ENCODE results near the gene KCNT2. TPM values are rescaled to one million over a fixed set of nuclear protein-coding genes. Genes with fewer than 3 reads are reported as not detected.
A peak's percentile ranks its signal among the peaks of the same experiment; 100 is the strongest.

KCNT2 gene
- total and polyA plus RNA-seq, 8 donors, result 2.7 to 6.8 (median 5.1) TPM

DNA sequence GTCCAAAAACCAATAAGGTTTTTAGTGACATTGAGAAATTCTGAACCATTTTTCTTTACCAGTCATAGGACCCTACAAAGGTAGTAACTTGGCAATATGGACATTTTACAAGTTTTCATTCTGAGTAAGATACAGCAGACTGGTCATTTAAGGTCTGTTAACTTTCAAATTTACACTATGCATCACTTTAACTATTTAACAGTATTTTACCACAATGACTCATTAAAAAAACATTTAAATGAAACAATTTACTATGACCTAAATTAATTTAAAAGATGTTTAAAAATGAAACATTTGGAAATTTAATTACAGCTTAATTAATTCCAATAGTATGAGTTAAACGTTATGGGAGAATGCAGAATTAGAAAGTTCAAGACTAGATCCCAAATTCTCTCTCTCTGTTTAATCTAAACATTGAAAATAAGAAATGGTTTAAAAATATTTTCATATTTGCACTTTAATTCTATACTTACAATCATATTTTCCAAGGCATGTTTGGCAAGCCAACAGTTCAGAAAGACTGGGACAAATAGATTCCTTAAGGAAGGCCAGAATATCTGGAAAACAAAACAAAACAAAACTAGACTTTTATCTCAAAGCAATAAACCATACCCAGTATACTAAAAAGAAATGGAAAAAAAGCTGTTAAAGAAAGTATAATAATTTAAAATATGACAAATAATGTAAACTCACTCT lies 140.9 kb downstream of the KCNT2 start:
- H3K4me3 ChIP-seq, result no peak overlapping the region
- H3K4me1 ChIP-seq, result peaks cover 0 to 5% of the 10 kb centered on the region in 2 donors
- no peak for DNase-seq
- no peak for ATAC-seq
- TF ChIP-seq, protein P1, sequence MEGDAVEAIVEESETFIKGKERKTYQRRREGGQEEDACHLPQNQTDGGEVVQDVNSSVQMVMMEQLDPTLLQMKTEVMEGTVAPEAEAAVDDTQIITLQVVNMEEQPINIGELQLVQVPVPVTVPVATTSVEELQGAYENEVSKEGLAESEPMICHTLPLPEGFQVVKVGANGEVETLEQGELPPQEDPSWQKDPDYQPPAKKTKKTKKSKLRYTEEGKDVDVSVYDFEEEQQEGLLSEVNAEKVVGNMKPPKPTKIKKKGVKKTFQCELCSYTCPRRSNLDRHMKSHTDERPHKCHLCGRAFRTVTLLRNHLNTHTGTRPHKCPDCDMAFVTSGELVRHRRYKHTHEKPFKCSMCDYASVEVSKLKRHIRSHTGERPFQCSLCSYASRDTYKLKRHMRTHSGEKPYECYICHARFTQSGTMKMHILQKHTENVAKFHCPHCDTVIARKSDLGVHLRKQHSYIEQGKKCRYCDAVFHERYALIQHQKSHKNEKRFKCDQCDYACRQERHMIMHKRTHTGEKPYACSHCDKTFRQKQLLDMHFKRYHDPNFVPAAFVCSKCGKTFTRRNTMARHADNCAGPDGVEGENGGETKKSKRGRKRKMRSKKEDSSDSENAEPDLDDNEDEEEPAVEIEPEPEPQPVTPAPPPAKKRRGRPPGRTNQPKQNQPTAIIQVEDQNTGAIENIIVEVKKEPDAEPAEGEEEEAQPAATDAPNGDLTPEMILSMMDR (IDR thresholded peaks at IDR 0.05), result no peak
- no peaks in the 10 kb centered on the region for H3K27me3 ChIP-seq
- no peaks in the 10 kb centered on the region for H3K9me3 ChIP-seq
- H3K27ac ChIP-seq, result peak overlapping the region in 1 of 2 donors; percentile 13
- intact Hi-C loops (cut with DNase I), result no loop called here
- no peaks in the 10 kb centered on the region for H3K36me3 ChIP-seq

DNA sequence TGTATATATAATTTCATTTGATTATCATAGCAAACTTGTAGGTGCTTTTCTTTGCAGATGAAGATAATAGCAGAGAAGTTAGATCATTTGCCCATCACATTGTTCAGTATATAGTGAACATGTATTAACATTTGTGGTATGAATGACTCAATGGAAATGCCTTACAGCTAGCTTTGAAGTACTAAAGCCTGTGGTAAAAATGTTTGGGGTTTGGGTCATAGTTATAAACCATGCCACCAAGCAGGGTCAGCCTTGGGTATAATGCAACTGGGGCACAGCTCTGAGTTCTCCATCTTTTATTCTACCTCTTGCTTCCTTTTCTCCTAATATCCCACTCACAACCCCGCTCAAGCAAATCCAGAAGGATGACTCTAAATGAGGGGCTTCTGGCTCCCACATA lies 141.6 kb downstream of the KCNT2 start:
- ATAC-seq, result no peak
- peaks cover 0 to 5% of the 10 kb centered on the region in 2 donors for H3K4me1 ChIP-seq
- no peak overlapping the region for H3K4me3 ChIP-seq
- peak overlapping the region in 1 of 2 donors; percentile 13 for H3K27ac ChIP-seq
- no peaks in the 10 kb centered on the region for H3K36me3 ChIP-seq
- no peaks in the 10 kb centered on the region for H3K27me3 ChIP-seq
- intact Hi-C loops (cut with DNase I), result no loop called here
- TF ChIP-seq, protein P1 (IDR thresholded peaks at IDR 0.05), result no peak
- no peak for DNase-seq
- no peaks in the 10 kb centered on the region for H3K9me3 ChIP-seq

DNA sequence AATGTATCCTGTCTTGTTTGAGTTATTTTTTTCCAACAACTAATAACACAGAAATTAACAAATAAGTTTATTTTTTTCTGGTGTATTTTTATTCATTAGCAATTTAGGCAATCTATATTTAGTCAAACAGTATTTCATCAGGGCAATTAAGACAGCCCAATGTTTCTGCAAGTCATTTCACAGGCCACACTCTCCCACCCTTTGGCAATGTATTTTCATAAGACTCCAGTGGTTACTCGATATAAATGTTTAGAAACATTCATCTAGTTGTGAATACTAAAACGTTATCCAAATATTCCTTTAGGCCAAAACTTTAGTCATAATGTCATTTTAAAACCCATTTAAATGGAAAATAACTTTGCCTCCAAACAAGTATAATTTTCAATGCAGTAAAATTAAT lies 142.1 kb downstream of the KCNT2 start:
- Histone ChIP-seq H3K27ac (peak overlapping the region in 1 of 2 donors; percentile 13), H3K27me3 (no peaks in the 10 kb centered on the region), H3K4me1 (peaks cover 0 to 5% of the 10 kb centered on the region in 2 donors), H3K36me3 (no peaks in the 10 kb centered on the region), H3K9me3 (no peaks in the 10 kb centered on the region), H3K4me3 (no peak overlapping the region)
- intact Hi-C loops (cut with DNase I), result no loop called here
- no peak for ATAC-seq
- DNase-seq, result no peak
- TF ChIP-seq, protein P1 (IDR thresholded peaks at IDR 0.05), result no peak

DNA sequence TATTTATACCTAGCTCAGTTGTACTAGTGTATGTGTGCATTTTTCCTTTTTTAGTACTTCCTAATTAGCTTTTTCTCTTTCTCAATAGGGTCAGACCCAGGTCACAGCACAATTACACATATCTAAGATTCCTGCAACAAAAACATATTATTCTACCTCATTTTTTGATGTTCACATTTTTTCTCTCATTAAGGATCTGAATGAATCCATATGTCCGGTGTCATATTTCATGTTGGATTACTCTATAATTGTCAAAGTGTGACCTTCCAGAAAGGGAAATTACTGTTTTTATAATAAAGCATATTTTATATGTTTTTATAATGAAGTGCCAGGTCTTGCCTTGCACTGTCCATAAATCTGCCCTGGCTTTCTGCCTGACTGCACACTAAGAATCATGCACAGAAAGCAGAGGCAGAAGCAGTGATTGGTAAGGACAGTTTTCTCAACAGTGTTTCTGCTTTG lies 143.7 kb downstream of the KCNT2 start:
- Histone ChIP-seq H3K27me3 (no peaks in the 10 kb centered on the region), H3K4me3 (no peak overlapping the region), H3K9me3 (no peaks in the 10 kb centered on the region), H3K4me1 (peaks cover 0 to 5% of the 10 kb centered on the region in 2 donors), H3K36me3 (no peaks in the 10 kb centered on the region), H3K27ac (no peak overlapping the region)
- DNase-seq (peak in 2 of 4 donors; percentile 43 to 63), ATAC-seq (no peak)
- TF ChIP-seq, protein P1 (IDR thresholded peaks at IDR 0.05), result no peak
- intact Hi-C loops (cut with DNase I), result no loop called here

DNA sequence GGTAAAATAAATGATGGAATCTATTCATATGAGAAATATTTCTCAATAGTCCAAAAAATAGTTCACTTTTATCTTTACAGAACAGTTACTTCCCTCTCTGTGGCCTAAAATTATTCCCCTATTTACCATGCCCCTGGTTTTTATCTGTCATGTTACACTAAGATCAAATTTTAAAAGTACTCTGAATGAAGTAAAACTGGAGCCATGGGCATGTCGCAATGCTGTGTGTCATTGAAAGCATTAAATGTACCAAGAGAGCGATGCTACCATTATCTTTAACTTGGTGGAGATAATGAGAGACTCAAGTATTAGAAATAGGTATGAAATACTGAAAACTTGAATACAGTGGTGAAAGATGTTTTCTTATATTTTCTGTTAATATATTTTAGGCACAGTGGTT lies 146.2 kb downstream of the KCNT2 start:
- H3K27me3 ChIP-seq, result no peaks in the 10 kb centered on the region
- DNase-seq (no peak), ATAC-seq (no peak)
- intact Hi-C loops (cut with DNase I), result no loop called here
- peak overlapping the region in 1 of 2 donors; percentile 28 for H3K27ac ChIP-seq
- no peaks in the 10 kb centered on the region for H3K4me1 ChIP-seq
- H3K36me3 ChIP-seq, result no peaks in the 10 kb centered on the region
- no peaks in the 10 kb centered on the region for H3K9me3 ChIP-seq
- TF ChIP-seq, protein P1 (IDR thresholded peaks at IDR 0.05), result no peak
- H3K4me3 ChIP-seq, result no peak overlapping the region

All from left lung (tissue), 10 donors.